GM21825 (cell line): ENCODE data around the gene TMEM38B.
A peak's percentile ranks its signal among the peaks of the same experiment; 100 is the strongest.

Experiments used
- ATAC-seq: cut with Tn5 transposase; IDR thresholded peaks from one replicate; pipeline ENCODE4 v1.9.1; 2021; ENCODE audit warnings: mild to moderate bottlenecking, moderate library complexity; ENCODE audit not compliant: unreplicated experiment

Gene TMEM38B

GRCh38 chr9:105694190-105694847 lies at the start of gene TMEM38B:
Gene TMEM38B, plus strand, starts transcription at chr9:105694541. Its CDS starts 120 bp downstream, at chr9:105694661.
- ATAC-seq, result peak; percentile 79

GRCh38 chr9:105646879-105647594 lies 47.3 kb upstream of the TMEM38B start:
- ATAC-seq, result no peak

- ATAC-seq, result no peak
These were observed 46.6 kb upstream of the TMEM38B start for GRCh38 chr9:105647595-105648349.

GRCh38 chr9:105651806-105652205 lies 42.5 kb upstream of the TMEM38B start:
- ATAC-seq, result no peak

GRCh38 chr9:105656131-105656921 lies 38.0 kb upstream of the TMEM38B start:
- ATAC-seq, result peak; percentile 75

GRCh38 chr9:105658351-105658750 lies 36.0 kb upstream of the TMEM38B start:
- ATAC-seq, result no peak

- no peak for ATAC-seq
These were observed 33.3 kb upstream of the TMEM38B start for GRCh38 chr9:105661011-105661410.

GRCh38 chr9:105662184-105663104 lies 31.9 kb upstream of the TMEM38B start, which contains the start of gene TAL2:
Gene TAL2, plus strand, starts transcription at chr9:105662457. Its CDS starts 40 bp downstream, at chr9:105662497.
- peak; percentile 77 for ATAC-seq

GRCh38 chr9:105663914-105664313 lies 30.4 kb upstream of the TMEM38B start:
- ATAC-seq, result no peak

- ATAC-seq, result no peak
These were observed 26.5 kb upstream of the TMEM38B start for GRCh38 chr9:105667867-105668266.

- ATAC-seq, result no peak
These were observed 24.0 kb upstream of the TMEM38B start for GRCh38 chr9:105670315-105670714.

GRCh38 chr9:105670775-105671174 lies 23.6 kb upstream of the TMEM38B start:
- ATAC-seq, result no peak

GRCh38 chr9:105672711-105673234 lies 21.6 kb upstream of the TMEM38B start:
- ATAC-seq, result no peak

- no peak for ATAC-seq
These were observed 20.4 kb upstream of the TMEM38B start for GRCh38 chr9:105673850-105674387.

GRCh38 chr9:105676351-105676923 lies 17.9 kb upstream of the TMEM38B start:
- no peak for ATAC-seq

- ATAC-seq, result no peak
These were observed 16.2 kb upstream of the TMEM38B start for GRCh38 chr9:105678163-105678562.

- ATAC-seq, result no peak
These were observed 15.6 kb upstream of the TMEM38B start for GRCh38 chr9:105678781-105679180.

GRCh38 chr9:105679257-105680022 lies 14.9 kb upstream of the TMEM38B start:
- no peak for ATAC-seq
